ENCODE data around the gene MPC1. TPM values are rescaled to one million over a fixed set of nuclear protein-coding genes. Genes with fewer than 3 reads are reported as not detected.
A peak's percentile ranks its signal among the peaks of the same experiment; 100 is the strongest.

Gene MPC1
- 11.8 and 33.8 TPM in 2 replicates for total RNA-seq (ENCODE audit: low replicate concordance)

GRCh38 chr6:166382933-166383801 is at the start of gene MPC1:
Gene MPC1, minus strand, starts transcription at chr6:166382940. Its CDS starts 64 bp downstream, at chr6:166382876.
- DNase-seq (ENCODE audit: low read depth), result peak; percentile 90
- H3K4me3 ChIP-seq (ENCODE audit: low read depth, low read length), result peak within 1 kb of the TSS; percentile 97
- TF ChIP-seq CTCF (IDR thresholded peaks at IDR 0.05; ENCODE audit: insufficient read depth, low read length), result no peak

- TF ChIP-seq CTCF (IDR thresholded peaks at IDR 0.05; ENCODE audit: insufficient read depth, low read length), result no peak
- DNase-seq (ENCODE audit: low read depth), result no peak
- no peak overlapping the region for H3K4me3 ChIP-seq (ENCODE audit: low read depth, low read length)
Observed at GRCh38 chr6:166430269-166430668, 47.5 kb upstream of the MPC1 start.

- H3K4me3 ChIP-seq (ENCODE audit: low read depth, low read length), result no peak overlapping the region
Observed at GRCh38 chr6:166424431-166424830, 41.7 kb upstream of the MPC1 start.

GRCh38 chr6:166423781-166424180 is 41.0 kb upstream of the MPC1 start:
- no peak overlapping the region for H3K4me3 ChIP-seq (ENCODE audit: low read depth, low read length)
- no peak for TF ChIP-seq CTCF (IDR thresholded peaks at IDR 0.05; ENCODE audit: insufficient read depth, low read length)
- no peak for DNase-seq (ENCODE audit: low read depth)

More at GRCh38 chr6:166424431-166424830, 41.7 kb upstream of the MPC1 start:
- no peak for DNase-seq (ENCODE audit: low read depth)
- TF ChIP-seq CTCF (IDR thresholded peaks at IDR 0.05; ENCODE audit: insufficient read depth, low read length), result no peak

GRCh38 chr6:166423051-166423745 is 40.5 kb upstream of the MPC1 start:
- no peak for TF ChIP-seq CTCF (IDR thresholded peaks at IDR 0.05; ENCODE audit: insufficient read depth, low read length)
- H3K4me3 ChIP-seq (ENCODE audit: low read depth, low read length), result no peak overlapping the region
- DNase-seq (ENCODE audit: low read depth), result no peak

GRCh38 chr6:166422201-166422940 is 39.6 kb upstream of the MPC1 start:
- H3K4me3 ChIP-seq (ENCODE audit: low read depth, low read length), result no peak overlapping the region
- no peak for TF ChIP-seq CTCF (IDR thresholded peaks at IDR 0.05; ENCODE audit: insufficient read depth, low read length)
- no peak for DNase-seq (ENCODE audit: low read depth)
